ENCODE measurements around the gene TMEM255B.

Gene TMEM255B

GRCh38 chr13:113848020-113848419 is 89.0 kb downstream of the TMEM255B start:
- TF ChIP-seq CTCF (conservative IDR thresholded peaks at IDR 0.05; ENCODE audit: low read length), result no peak
- DNase-seq (ENCODE audit: low read depth), result no peak
- no peak overlapping the region for H3K4me3 ChIP-seq (ENCODE audit: low read length)

DNA sequence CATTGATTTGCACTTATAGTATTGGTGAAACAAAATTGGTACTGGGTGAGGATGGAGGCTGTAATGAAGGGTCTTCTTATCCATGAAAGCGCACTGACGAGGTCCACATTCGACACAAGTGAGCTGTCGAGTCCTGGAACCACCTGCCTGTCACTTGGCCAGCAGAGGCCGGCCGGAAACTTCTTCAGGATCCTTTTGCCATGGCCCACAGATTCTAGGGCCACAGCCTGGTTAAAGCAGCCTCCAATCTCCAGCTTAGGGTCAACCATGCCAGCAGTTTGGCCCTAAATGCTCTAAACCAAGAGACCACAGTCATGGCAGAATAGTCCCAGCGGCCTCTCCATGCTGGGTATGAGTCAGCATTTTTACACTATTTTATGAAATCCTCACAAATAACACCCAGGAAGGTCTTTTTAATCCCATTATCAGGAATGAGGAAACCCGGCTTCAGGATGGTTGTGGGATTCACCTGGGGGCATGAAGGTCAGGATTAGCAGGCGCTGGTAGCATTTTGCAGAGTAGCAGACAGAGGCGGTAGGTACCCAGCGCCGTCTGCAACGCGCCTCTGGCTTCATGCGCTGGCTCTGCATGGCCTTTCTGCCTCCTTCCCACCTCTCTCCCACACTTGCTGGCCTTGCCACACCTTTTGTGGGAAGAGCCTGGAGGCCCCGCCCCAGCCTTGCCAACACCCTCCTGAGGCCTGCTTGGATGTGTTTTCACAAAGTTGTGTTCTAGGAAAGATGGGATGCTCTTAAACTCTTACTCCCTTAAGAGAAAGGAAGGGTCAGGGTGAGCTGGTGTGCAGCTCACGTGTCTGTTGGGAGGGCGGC is 89.6 kb downstream of the TMEM255B start:
- no peak overlapping the region for H3K4me3 ChIP-seq (ENCODE audit: low read length)
- DNase-seq (ENCODE audit: low read depth), result no peak
- TF ChIP-seq CTCF (conservative IDR thresholded peaks at IDR 0.05; ENCODE audit: low read length), result no peak

GRCh38 chr13:113849546-113849945 is 90.5 kb downstream of the TMEM255B start:
- no peak overlapping the region for H3K4me3 ChIP-seq (ENCODE audit: low read length)
- TF ChIP-seq CTCF (conservative IDR thresholded peaks at IDR 0.05; ENCODE audit: low read length), result no peak
- DNase-seq (ENCODE audit: low read depth), result no peak

DNA sequence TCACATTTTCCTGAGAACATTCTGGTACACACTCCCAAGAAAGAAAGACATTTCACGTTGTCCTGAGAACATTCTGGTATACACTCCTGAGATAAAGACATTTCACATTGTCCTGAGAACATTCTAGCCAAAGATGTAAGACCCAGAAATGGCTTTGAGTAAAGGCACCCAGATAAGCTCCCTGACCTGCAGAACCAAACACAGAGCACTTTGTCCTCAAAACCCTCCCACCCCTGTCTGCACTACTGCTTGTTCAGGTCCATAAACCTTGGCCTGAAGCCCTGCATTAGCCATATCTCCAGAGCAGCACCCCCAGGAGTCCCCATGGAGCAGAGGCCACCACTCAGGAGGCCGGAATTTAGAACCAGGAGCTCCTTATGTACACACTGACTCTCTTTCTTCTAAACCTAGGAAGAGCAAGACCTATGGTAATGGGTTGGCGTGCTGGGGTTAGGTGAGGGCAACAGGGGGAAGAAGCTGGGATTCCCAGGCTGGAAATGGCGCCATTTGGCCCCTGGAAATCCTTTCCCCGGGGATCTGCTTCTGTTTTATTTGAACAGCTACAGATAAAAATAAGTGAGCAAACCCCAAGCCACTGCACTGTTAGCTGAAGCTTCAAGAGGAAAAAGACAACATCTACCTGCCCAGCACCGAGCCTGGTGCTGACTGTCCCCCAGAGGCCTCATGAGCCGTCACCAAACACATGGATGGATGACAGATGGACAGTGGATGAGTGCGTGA is 91.1 kb downstream of the TMEM255B start:
- DNase-seq (ENCODE audit: low read depth), result no peak
- TF ChIP-seq CTCF (conservative IDR thresholded peaks at IDR 0.05; ENCODE audit: low read length), result no peak

GRCh38 chr13:113850722-113851479 is 91.9 kb downstream of the TMEM255B start:
- no peak for DNase-seq (ENCODE audit: low read depth)
- no peak for TF ChIP-seq CTCF (conservative IDR thresholded peaks at IDR 0.05; ENCODE audit: low read length)
- no peak overlapping the region for H3K4me3 ChIP-seq (ENCODE audit: low read length)

More for the DNA sequence above, 91.1 kb downstream of the TMEM255B start:
- H3K4me3 ChIP-seq (ENCODE audit: low read length), result no peak overlapping the region

GRCh38 chr13:113851480-113851803 is 92.4 kb downstream of the TMEM255B start:
- DNase-seq (ENCODE audit: low read depth), result no peak
- H3K4me3 ChIP-seq (ENCODE audit: low read length), result no peak overlapping the region
- TF ChIP-seq CTCF (conservative IDR thresholded peaks at IDR 0.05; ENCODE audit: low read length), result no peak
